ENCODE data around the gene NUDT22.

DNA sequence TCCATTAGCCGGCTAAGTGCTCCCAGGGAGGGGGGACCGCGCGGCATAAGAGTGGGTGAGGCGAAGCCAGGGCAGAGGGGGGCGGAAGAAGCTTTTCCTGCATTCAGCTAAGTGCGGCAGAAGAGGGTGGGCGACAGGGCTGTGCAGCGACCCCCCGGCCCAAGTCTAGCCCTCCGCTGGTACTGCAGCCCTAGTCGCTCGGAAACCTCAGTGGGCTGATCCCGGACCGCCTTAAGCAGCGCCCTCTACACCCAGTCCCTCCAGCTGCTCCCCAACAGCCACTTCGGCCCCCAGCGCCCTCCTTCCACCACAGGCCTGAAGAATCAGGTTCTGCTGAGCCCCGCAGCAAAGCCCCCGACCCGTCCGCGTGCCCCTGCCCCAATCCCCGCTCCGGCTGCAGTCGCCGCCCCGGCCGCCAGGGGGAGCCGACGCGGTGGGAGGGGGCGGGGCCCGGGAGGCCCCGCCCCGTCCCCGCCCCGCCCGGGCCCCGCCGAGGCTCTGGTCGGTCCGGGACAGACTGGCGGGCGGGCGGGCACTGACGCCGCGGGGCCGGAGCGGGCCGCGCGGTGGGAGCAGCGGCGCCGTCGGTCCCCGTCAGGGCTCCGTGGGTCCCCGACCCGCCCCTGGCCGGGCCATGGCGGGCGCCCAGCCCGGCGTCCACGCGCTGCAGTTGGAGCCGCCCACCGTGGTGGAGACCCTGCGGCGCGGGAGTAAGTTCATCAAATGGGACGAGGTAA lies 25.1 kb downstream of the NUDT22 start, which contains the start of gene PLCB3:
- peak; percentile 44; the same call in 1 of the 2 replicates for TF ChIP-seq POLR2A (IDR thresholded peaks at IDR 0.05; ENCODE audit: low read depth, low read length)
- no peak for TF ChIP-seq POLR2AphosphoS5 (IDR thresholded peaks at IDR 0.05; ENCODE audit: low read depth, low read length)
- TF ChIP-seq TAF1 (IDR thresholded peaks at IDR 0.05; ENCODE audit: borderline replicate concordance, low read depth, low read length), result no peak

Measured in GM12892 (cell line).